T-cell (primary cell): Measurements from ENCODE around the gene LRRC27. TPM values are rescaled to one million over a fixed set of nuclear protein-coding genes. Genes with fewer than 3 reads are reported as not detected.

Experiments used
- ATAC-seq, 4 experiments: fragments of 200-7000 bp in 3 of 4; fragments of 150-1000 bp in 1 of 4; cut with Tn5 transposase; replicated peaks in 1 of 4; 1 replicate in 3 of 4; 2 replicates in 1 of 4; pipeline ENCODE4 v1.10.0; 2021; ENCODE audit warnings: moderate library complexity in 3 of 4, mild to moderate bottlenecking in 2 of 4, moderate number of reproducible peaks in 1 of 4
- CTCF ChIA-PET, 2 donors: fragments of 300-600 bp; sonication (Branson Sonifier 250); formaldehyde crosslinking; loops; one replicate each; lab custom pipeline; 2022; ENCODE audit warnings: antibody characterized with exemption in 2 of 2; lab: Charles Lee
- POLR2A ChIA-PET, 2 donors: fragments of 300-600 bp; sonication (Branson Sonifier 250); formaldehyde crosslinking; loops; one replicate each; lab custom pipeline; 2022; ENCODE audit warnings: antibody characterized with exemption in 2 of 2; lab: Charles Lee
- DNase-seq, 35 experiments: peaks; one replicate each; pipeline versions ENCODE4 v3.0.0 to v3.0.0-alpha.2; 2013 to 2023
- H3K27ac ChIP-seq: one replicate; pipeline ENCODE4 v1.5.1; 2013; ENCODE audit warnings: low read length
- H3K27me3 ChIP-seq, 2 experiments: replicated peaks in 1 of 2; 1 replicate in 1 of 2; 2 replicates in 1 of 2; pipeline versions ENCODE4 v1.6.1 to v1.7.0; 2013; ENCODE audit warnings: low read length in 1 of 2, mixed read lengths in 1 of 2; ENCODE audit not compliant: control insufficient read depth in 2 of 2, insufficient read depth in 2 of 2; ENCODE audit errors: extremely low read depth in 1 of 2
- H3K36me3 ChIP-seq, 2 donors: 1 replicate in 1 of 2; 2 replicates in 1 of 2; pipeline versions ENCODE4 v1.6.1 to v1.7.0; 2013; ENCODE audit warnings: low read length in 1 of 2; ENCODE audit not compliant: control insufficient read depth in 2 of 2, insufficient read depth in 1 of 2; ENCODE audit errors: extremely low read depth in 1 of 2
- H3K4me1 ChIP-seq, 2 experiments: 1 replicate in 1 of 2; 2 replicates in 1 of 2; pipeline versions ENCODE4 v1.6.1 to v1.7.0; 2013; ENCODE audit warnings: low read length in 2 of 2, mixed read lengths in 1 of 2; ENCODE audit not compliant: insufficient read depth in 2 of 2, control insufficient read depth in 1 of 2; ENCODE audit errors: extremely low read depth in 1 of 2
- H3K4me3 ChIP-seq, 2 donors: 1 replicate in 1 of 2; 2 replicates in 1 of 2; pipeline versions ENCODE4 v1.5.1 to v1.7.0; 2013; ENCODE audit warnings: mild to moderate bottlenecking in 2 of 2, low read length in 1 of 2, moderate library complexity in 1 of 2; ENCODE audit not compliant: control insufficient read depth in 1 of 2; ENCODE audit errors: extremely low read depth in 1 of 2
- H3K9me3 ChIP-seq: 2 replicates; pipeline ENCODE4 v1.7.0; 2013
- H3K27ac Mint-ChIP-seq, 2 donors: one replicate each; pipeline ENCODE4 v1.8.0; 2020 to 2021; ENCODE audit warnings: mild to moderate bottlenecking in 2 of 2, mixed read lengths in 2 of 2
- H3K27me3 Mint-ChIP-seq, 2 donors: one replicate each; pipeline ENCODE4 v1.8.0; 2021 to 2022; ENCODE audit warnings: mixed read lengths in 2 of 2
- H3K36me3 Mint-ChIP-seq: one replicate; pipeline ENCODE4 v1.8.0; 2021; ENCODE audit warnings: mixed read lengths
- H3K4me1 Mint-ChIP-seq, 3 donors: one replicate each; pipeline ENCODE4 v1.8.0; 2020 to 2022; ENCODE audit warnings: mixed read lengths in 3 of 3, mild to moderate bottlenecking in 1 of 3
- H3K4me3 Mint-ChIP-seq, 3 donors: one replicate each; pipeline ENCODE4 v1.8.0; 2020 to 2022; ENCODE audit warnings: mild to moderate bottlenecking in 3 of 3, mixed read lengths in 3 of 3, moderate library complexity in 3 of 3
- H3K9me3 Mint-ChIP-seq, 3 donors: one replicate each; pipeline ENCODE4 v1.8.0; 2020 to 2022; ENCODE audit warnings: mixed read lengths in 3 of 3
- WGBS: methylation state at CpG from one replicate; pipeline ENCODE4 v1.1.5; 2013; ENCODE audit warnings: missing lambda C conversion rate; ENCODE audit not compliant: insufficient coverage; 5-methylcytosine and 5-hydroxymethylcytosine counted together
- total RNA-seq, 35 experiments: library from RNA in 6 of 35; stranded (reverse) in 6 of 35; fragments of 120-200 nt in 1 of 35; gene quantifications; one replicate each; pipeline versions ENCODE4 v1.2.1 to v1.2.4 and lab custom pipeline; 2013 to 2026

LRRC27 gene
- total RNA-seq, 5 donors from 2014 or later (not counting 1 experiment from before 2014, with no cell fraction given): 3.1 to 7.8 (median 7.0) TPM

DNA sequence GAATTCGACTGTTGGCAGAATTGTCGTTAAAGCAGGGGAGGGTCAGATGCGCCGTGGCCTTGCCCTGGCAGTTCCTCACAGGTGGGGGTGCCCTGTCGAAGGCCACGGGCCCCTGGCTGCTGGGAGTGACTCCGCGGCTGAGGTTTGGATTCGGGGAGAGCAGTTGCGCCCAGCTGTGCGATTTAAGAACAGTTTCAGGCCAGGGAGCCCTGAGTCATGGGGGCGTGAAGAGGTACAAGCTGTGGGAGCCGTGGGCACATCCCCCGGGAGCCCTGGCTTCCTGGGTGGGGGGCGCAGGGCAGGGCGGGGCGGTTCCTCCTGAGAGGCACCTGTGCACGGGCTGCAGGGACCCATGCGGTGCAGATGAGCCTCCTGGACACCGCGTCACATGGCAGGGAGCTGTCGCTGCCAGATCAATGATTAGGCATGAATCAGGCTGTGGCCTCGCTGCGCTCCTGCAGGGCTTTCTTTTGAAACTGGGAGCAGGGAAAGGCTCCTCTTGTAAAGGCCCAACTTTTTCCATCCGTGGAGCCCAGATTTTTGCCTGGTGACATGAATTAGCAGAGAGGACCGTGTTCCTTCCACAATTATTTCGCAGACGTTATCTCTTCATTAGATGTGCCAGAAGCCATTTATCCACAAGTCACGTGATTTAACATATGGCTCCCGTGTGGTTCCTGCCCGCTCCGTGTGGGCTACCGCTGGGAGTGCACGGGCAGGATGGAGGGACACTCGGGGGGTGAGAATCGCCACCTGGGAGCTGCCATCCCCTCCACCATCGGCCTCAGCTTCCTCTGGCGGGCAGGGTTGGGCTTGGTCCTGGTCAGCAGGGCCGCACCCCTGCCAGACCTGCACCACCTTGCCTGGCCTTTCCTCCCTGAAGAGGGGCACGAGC, 65.9 kb downstream of the LRRC27 start:
- WGBS: 28% methylated on average over 37 of the region's 40 CpGs
- Histone ChIP-seq H3K27ac (peak overlapping the region; percentile 57), H3K36me3 (no peaks in the 10 kb centered on the region)

DNA sequence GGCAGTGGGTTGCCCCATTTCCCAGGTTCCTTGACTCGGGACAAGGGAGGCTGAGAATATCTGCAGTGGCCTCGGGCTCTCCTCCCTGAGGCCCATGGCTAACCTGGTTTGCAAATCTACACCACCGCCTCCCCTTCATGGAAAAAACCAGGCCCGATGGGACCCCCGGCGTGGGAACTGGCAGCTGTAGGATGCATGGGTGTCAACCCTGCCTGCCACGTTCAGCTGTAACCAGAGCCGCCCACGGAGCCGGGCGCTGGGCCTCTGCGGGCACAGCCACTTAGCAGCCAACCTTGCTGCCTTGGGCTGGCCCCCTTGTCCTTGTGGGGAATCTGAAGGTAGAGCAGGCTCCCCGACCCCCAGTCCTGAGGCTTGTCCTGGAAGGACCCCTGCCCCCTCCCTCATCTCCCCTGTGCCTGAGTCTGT, 66.6 kb downstream of the LRRC27 start:
- 83% methylated on average over 12 of the region's 13 CpGs for WGBS
- no peak overlapping the region for H3K27ac Mint-ChIP-seq
- H3K27me3 ChIP-seq: no peaks in the 10 kb centered on the region
- H3K27ac ChIP-seq: no peak overlapping the region
- no peaks in the 10 kb centered on the region for H3K9me3 Mint-ChIP-seq
- peaks cover 7 to 50% of the 10 kb centered on the region in 2 experiments for H3K4me1 ChIP-seq
- no peak for DNase-seq
- H3K27me3 Mint-ChIP-seq: no peaks in the 10 kb centered on the region
- peaks cover 19 to 32% (median 20%) of the 10 kb centered on the region in 3 donors for H3K4me1 Mint-ChIP-seq
- H3K9me3 ChIP-seq: no peaks in the 10 kb centered on the region
- CTCF ChIA-PET: no interaction called here
- POLR2A ChIA-PET: no interaction called here
- no peak overlapping the region for H3K4me3 ChIP-seq
- ATAC-seq: no peak
- H3K4me3 Mint-ChIP-seq: peak overlapping the region; percentile 83 to 89 (median 88)
- H3K36me3 Mint-ChIP-seq: no peaks in the 10 kb centered on the region
- no peaks in the 10 kb centered on the region for H3K36me3 ChIP-seq

More for the DNA sequence above, 65.9 kb downstream of the LRRC27 start:
- peak overlapping the region; percentile 74 to 88 for H3K27ac Mint-ChIP-seq
- peak overlapping the region; percentile 69 to 80 for H3K4me3 ChIP-seq
- H3K4me3 Mint-ChIP-seq: peak overlapping the region; percentile 83 to 89 (median 88)
- ATAC-seq (peak; percentile 1 to 11 (median 4)), DNase-seq (peak in 11 of 35 experiments; percentile 11 to 49 (median 28))
- no peaks in the 10 kb centered on the region for H3K27me3 ChIP-seq
- ChIA-PET CTCF (no interaction called here), POLR2A (no interaction called here)
- no peaks in the 10 kb centered on the region for H3K27me3 Mint-ChIP-seq
- no peaks in the 10 kb centered on the region for H3K9me3 Mint-ChIP-seq
- H3K9me3 ChIP-seq: no peaks in the 10 kb centered on the region
- peaks cover 7 to 52% of the 10 kb centered on the region in 2 experiments for H3K4me1 ChIP-seq
- no peaks in the 10 kb centered on the region for H3K36me3 Mint-ChIP-seq
- peaks cover 15 to 29% (median 19%) of the 10 kb centered on the region in 3 donors for H3K4me1 Mint-ChIP-seq

- ChIA-PET CTCF (no interaction called here), POLR2A (no interaction called here)
- no peaks in the 10 kb centered on the region for H3K9me3 ChIP-seq
- H3K9me3 Mint-ChIP-seq: no peaks in the 10 kb centered on the region
- ATAC-seq (no peak), DNase-seq (no peak)
- no peaks in the 10 kb centered on the region for H3K27me3 Mint-ChIP-seq
- H3K27ac Mint-ChIP-seq: no peak overlapping the region
- H3K36me3 ChIP-seq: peaks cover 0 to 2% of the 10 kb centered on the region in 2 donors
- H3K27me3 ChIP-seq: no peaks in the 10 kb centered on the region
- H3K36me3 Mint-ChIP-seq: no peaks in the 10 kb centered on the region
- H3K4me3 ChIP-seq: no peak overlapping the region
- peaks cover 19 to 32% (median 20%) of the 10 kb centered on the region in 3 donors for H3K4me1 Mint-ChIP-seq
- WGBS: 91% methylated on average over 26 of the region's 27 CpGs
- peaks cover 7 to 50% of the 10 kb centered on the region in 2 experiments for H3K4me1 ChIP-seq
- no peak overlapping the region for H3K27ac ChIP-seq
- H3K4me3 Mint-ChIP-seq: peak overlapping the region; percentile 43 to 88 (median 83)
Measured at GRCh38 chr10:132399117-132400035, 67.4 kb downstream of the LRRC27 start.

GRCh38 chr10:132400041-132400546, 68.1 kb downstream of the LRRC27 start:
- WGBS: 93% methylated on average over 8 of the region's 9 CpGs
- H3K27me3 Mint-ChIP-seq: no peaks in the 10 kb centered on the region
- Histone ChIP-seq H3K36me3 (peaks cover under 1 to 2% of the 10 kb centered on the region in 2 donors), H3K27ac (no peak overlapping the region), H3K27me3 (no peaks in the 10 kb centered on the region), H3K4me3 (no peak overlapping the region), H3K9me3 (no peaks in the 10 kb centered on the region), H3K4me1 (peaks cover 7 to 49% of the 10 kb centered on the region in 2 experiments)
- DNase-seq: no peak
- peak overlapping the region in 1 of 3 donors; percentile 88 for H3K4me3 Mint-ChIP-seq
- H3K27ac Mint-ChIP-seq: no peak overlapping the region
- no peaks in the 10 kb centered on the region for H3K36me3 Mint-ChIP-seq
- H3K9me3 Mint-ChIP-seq: no peaks in the 10 kb centered on the region
- no peak for ATAC-seq
- ChIA-PET POLR2A (no interaction called here), CTCF (no interaction called here)
- H3K4me1 Mint-ChIP-seq: peaks cover 19 to 29% (median 20%) of the 10 kb centered on the region in 3 donors

- H3K27me3 Mint-ChIP-seq: no peaks in the 10 kb centered on the region
- Histone ChIP-seq H3K9me3 (no peaks in the 10 kb centered on the region), H3K4me1 (peaks cover 6 to 44% of the 10 kb centered on the region in 2 experiments), H3K4me3 (no peak overlapping the region), H3K27me3 (no peaks in the 10 kb centered on the region), H3K36me3 (peaks cover 2 to 3% of the 10 kb centered on the region in 2 donors), H3K27ac (no peak overlapping the region)
- WGBS: 83% methylated on average over 15 of the region's 17 CpGs
- H3K27ac Mint-ChIP-seq: no peak overlapping the region
- H3K36me3 Mint-ChIP-seq: peaks cover 1% of the 10 kb centered on the region
- ChIA-PET CTCF (no interaction called here), POLR2A (no interaction called here)
- no peak overlapping the region for H3K4me3 Mint-ChIP-seq
- no peaks in the 10 kb centered on the region for H3K9me3 Mint-ChIP-seq
- ATAC-seq: no peak
- no peak for DNase-seq
- H3K4me1 Mint-ChIP-seq: peaks cover 19 to 27% (median 20%) of the 10 kb centered on the region in 3 donors
Measured at GRCh38 chr10:132400547-132401151, 68.7 kb downstream of the LRRC27 start.
